GM12878 (cell line): Measurements from ENCODE around the gene NDN. TPM values are rescaled to one million over a fixed set of nuclear protein-coding genes. Genes with fewer than 3 reads are reported as not detected.
"Not testable (repeated sequence)": the region's sequence is repeated elsewhere in the genome, so short reads cannot be mapped to it uniquely, and the experiment has no call there.

ENCODE experiments used
- ATAC-seq: fragments of 200-7000 bp; cut with Tn5 transposase; 3 replicates; pipeline ENCODE4 v1.9.1; 2020; ENCODE audit warnings: mild to moderate bottlenecking, moderate library complexity
- BruUV-seq: library from RNA; stranded (reverse); fragments of 400-500 nt; replicated peaks from 2 replicates; lab custom pipeline; 2021; lab: Mats Ljungman, UMichigan
- CTCF ChIA-PET: fragments of 300-600 bp; sonication (Branson Sonifier 250); formaldehyde crosslinking; extraction: SDS; loops from one replicate; lab custom pipeline; 2021; ENCODE audit warnings: inconsistent platforms; lab: Yijun Ruan, JAX
- POLR2A ChIA-PET: fragments of 350-600 bp; formaldehyde crosslinking; extraction: SDS; loops from one replicate; lab custom pipeline; 2021; ENCODE audit warnings: inconsistent platforms; lab: Charles Lee
- RAD21 ChIA-PET: fragments of 300-600 bp; sonication (Branson Sonifier 250); formaldehyde crosslinking; loops from one replicate; lab custom pipeline; 2023; ENCODE audit warnings: antibody characterized with exemption; ENCODE audit not compliant: unreplicated experiment; lab: Charles Lee
- SMC1A ChIA-PET: fragments of 300-600 bp; sonication (Branson Sonifier 250); formaldehyde crosslinking; loops from one replicate; lab custom pipeline; 2023; ENCODE audit not compliant: unreplicated experiment, uncharacterized antibody; lab: Charles Lee
- DNase-seq: peaks from one replicate; pipeline ENCODE4 v3.0.0-alpha.2; 2011; ENCODE audit warnings: low read depth, low spot score
- FAIRE-seq: peaks from 3 replicates; lab custom pipeline; 2011; peaks lifted over from hg19 to GRCh38; lab: Jason Lieb, UNC
- H2AFZ ChIP-seq: 2 replicates; pipeline ENCODE4 v1.6.0; 2011; ENCODE audit warnings: low read depth, low read length, control low read depth; ENCODE audit not compliant: control insufficient read depth
- H3K27ac ChIP-seq: 2 replicates; pipeline ENCODE4 v1.5.1; 2011; ENCODE audit warnings: control low read depth; ENCODE audit not compliant: control insufficient read depth, insufficient read depth
- H3K27me3 ChIP-seq, 2 experiments: replicated peaks in 1 of 2; 2 replicates each; pipeline versions ENCODE4 v1.6.0 to v1.6.1; 2011; ENCODE audit warnings: low read length in 1 of 2; ENCODE audit not compliant: control insufficient read depth in 2 of 2, insufficient read depth in 2 of 2
- H3K36me3 ChIP-seq, 2 experiments: 2 replicates each; pipeline ENCODE4 v1.5.1; 2011; ENCODE audit warnings: low read length in 1 of 2; ENCODE audit not compliant: control insufficient read depth in 2 of 2, insufficient read depth in 2 of 2
- H3K4me1 ChIP-seq: 2 replicates; pipeline ENCODE4 v1.6.1; 2011; ENCODE audit warnings: mild to moderate bottlenecking, low read length, moderate library complexity, mixed read lengths; ENCODE audit not compliant: control insufficient read depth, insufficient read depth
- H3K4me2 ChIP-seq: 2 replicates; pipeline ENCODE4 v1.6.0; 2011; ENCODE audit warnings: control low read depth; ENCODE audit not compliant: control insufficient read depth, insufficient read depth
- H3K4me3 ChIP-seq: fragments of 200-600 bp; sonication (generic); 2 replicates; pipeline ENCODE4 v1.5.1; 2016
- H3K79me2 ChIP-seq: 2 replicates; pipeline ENCODE4 v1.6.0; 2011; ENCODE audit warnings: low read length; ENCODE audit not compliant: control insufficient read depth, insufficient read depth
- H3K9ac ChIP-seq: 2 replicates; pipeline ENCODE4 v1.8.0; 2011; ENCODE audit warnings: low read length, control low read depth, mixed read lengths; ENCODE audit not compliant: control insufficient read depth, insufficient read depth
- H3K9me3 ChIP-seq: replicated peaks from 3 replicates; pipeline ENCODE4 v1.5.1; 2011; ENCODE audit warnings: mild to moderate bottlenecking, low read length; ENCODE audit not compliant: control insufficient read depth, insufficient read depth
- H4K20me1 ChIP-seq: 2 replicates; pipeline ENCODE4 v1.6.0; 2011; ENCODE audit not compliant: control insufficient read depth, insufficient read depth
- WGBS: methylation state at CpG from one replicate; pipeline ENCODE4 v1.1.6; 2016; ENCODE audit warnings: low lambda C conversion rate; ENCODE audit not compliant: insufficient replicate concordance, insufficient coverage; ENCODE audit errors: missing lambda C conversion rate; 5-methylcytosine and 5-hydroxymethylcytosine counted together
- in situ Hi-C: fragments of 300-500 bp; cut with MboI; formaldehyde crosslinking; loops from 9 replicates; pipeline ENCODE4 v1.14.3; 2018; ENCODE audit warnings: mixed read lengths
- intact Hi-C: fragments of 100-400 bp; cut with micrococcal nuclease; formaldehyde crosslinking; loops from one replicate; pipeline ENCODE4 v1.14.2; 2022; ENCODE audit not compliant: unreplicated experiment
- polyA plus RNA-seq, 11 experiments: library from polyadenylated mRNA; depleted of rRNA in 4 of 11; unstranded in 6 of 11; stranded (reverse) in 5 of 11; fragments of >200 nt; fragmentation: Nextera tagmentation in 4 of 11; fragmentation: Illumina TruSeq in 1 of 11; extraction: Ambion mirVana in 4 of 11; extraction: Trizol in 1 of 11; gene quantifications; 1 replicate in 1 of 11; 2 replicates in 10 of 11; pipeline versions ENCODE4 v1.2.1 to v1.2.3, GENCODE V29; 2011 to 2016; ENCODE audit warnings: inconsistent platforms in 2 of 11, missing spikeins in 2 of 11, low read depth in 1 of 11
- total RNA-seq, 4 experiments: library from RNA; depleted of rRNA in 3 of 4; stranded (reverse); fragments of >200 nt in 3 of 4; fragmentation: Illumina TruSeq in 1 of 4; extraction: Trizol in 1 of 4; gene quantifications; 2 replicates each; pipeline versions ENCODE4 v1.2.1 to v1.2.3, GENCODE V29; 2013 to 2021
- TF ChIP-seq, protein P1 (sequence below): IDR thresholded peaks from 2 replicates; pipeline ENCODE4 v1.6.1; 2012; ENCODE audit warnings: mild to moderate bottlenecking, low read depth, low read length

NDN gene
- total and polyA plus RNA-seq, 10 of the 15 experiments (the other 5 are each of a cell fraction or from before 2014, with no cell fraction given): 0.10 to 0.13 TPM; not detected in 8

DNA sequence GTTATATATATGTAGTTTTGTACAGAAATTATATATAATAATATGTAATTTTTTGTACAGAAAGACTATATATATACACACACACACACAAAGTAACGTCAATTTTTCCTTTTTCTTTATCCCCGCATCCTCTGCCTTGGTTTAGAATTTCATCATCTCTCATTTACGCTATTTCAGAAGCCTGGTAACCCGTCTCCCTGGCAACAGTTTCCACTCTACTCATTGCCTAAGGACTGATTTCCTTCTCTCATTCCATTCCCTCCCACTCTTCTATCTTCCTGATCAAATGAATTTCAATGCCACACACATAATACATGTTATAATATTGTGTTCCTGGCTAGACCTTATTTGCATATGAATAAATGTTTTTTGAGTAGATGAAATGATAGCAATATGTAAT, 47.8 kb upstream of the NDN start (continued):
- TF ChIP-seq, protein P1, sequence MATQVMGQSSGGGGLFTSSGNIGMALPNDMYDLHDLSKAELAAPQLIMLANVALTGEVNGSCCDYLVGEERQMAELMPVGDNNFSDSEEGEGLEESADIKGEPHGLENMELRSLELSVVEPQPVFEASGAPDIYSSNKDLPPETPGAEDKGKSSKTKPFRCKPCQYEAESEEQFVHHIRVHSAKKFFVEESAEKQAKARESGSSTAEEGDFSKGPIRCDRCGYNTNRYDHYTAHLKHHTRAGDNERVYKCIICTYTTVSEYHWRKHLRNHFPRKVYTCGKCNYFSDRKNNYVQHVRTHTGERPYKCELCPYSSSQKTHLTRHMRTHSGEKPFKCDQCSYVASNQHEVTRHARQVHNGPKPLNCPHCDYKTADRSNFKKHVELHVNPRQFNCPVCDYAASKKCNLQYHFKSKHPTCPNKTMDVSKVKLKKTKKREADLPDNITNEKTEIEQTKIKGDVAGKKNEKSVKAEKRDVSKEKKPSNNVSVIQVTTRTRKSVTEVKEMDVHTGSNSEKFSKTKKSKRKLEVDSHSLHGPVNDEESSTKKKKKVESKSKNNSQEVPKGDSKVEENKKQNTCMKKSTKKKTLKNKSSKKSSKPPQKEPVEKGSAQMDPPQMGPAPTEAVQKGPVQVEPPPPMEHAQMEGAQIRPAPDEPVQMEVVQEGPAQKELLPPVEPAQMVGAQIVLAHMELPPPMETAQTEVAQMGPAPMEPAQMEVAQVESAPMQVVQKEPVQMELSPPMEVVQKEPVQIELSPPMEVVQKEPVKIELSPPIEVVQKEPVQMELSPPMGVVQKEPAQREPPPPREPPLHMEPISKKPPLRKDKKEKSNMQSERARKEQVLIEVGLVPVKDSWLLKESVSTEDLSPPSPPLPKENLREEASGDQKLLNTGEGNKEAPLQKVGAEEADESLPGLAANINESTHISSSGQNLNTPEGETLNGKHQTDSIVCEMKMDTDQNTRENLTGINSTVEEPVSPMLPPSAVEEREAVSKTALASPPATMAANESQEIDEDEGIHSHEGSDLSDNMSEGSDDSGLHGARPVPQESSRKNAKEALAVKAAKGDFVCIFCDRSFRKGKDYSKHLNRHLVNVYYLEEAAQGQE: no peak

DNA sequence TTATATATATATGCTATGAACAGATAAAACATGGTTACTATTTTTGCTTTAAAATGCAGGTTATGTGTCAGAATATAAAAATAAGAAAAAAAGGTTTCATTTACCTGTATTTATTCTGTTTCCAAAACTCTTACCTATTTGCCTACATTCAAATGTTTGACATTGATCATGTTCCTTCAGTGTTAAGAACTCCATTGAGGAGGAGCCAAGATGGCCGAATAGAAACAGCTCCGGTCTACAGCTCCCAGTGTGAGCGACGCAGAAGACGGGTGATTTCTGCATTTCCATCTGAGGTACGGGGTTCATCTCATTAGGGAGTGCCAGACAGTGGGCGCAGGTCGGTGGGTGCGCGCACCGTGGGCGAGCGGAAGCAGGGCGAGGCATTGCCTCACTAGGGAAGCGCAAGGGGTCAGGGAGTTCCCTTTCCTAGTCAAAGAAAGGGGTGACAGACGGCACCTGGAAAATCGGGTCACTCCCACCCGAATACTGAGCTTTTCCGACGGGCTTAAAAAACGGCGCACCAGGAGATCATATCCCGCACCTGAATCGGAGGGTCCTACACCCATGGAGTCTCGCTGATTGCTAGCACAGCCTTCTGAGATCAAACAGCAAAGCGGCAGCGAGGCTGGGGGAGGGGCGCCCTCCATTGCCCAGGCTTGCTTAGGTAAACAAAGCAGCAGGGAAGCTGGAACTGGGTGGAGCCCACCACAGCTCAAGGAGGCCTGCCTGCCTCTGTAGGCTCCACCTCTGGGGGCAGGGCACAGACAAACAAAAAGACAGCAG, 27.0 kb upstream of the NDN start:
- ATAC-seq, H3K79me2 ChIP-seq, CTCF ChIA-PET, RAD21 ChIA-PET, intact Hi-C loops, H2AFZ ChIP-seq, H4K20me1 ChIP-seq, H3K36me3 ChIP-seq, H3K9ac ChIP-seq, H3K4me1 ChIP-seq, SMC1A ChIA-PET, H3K4me3 ChIP-seq, H3K27ac ChIP-seq, POLR2A ChIA-PET, H3K9me3 ChIP-seq, H3K4me2 ChIP-seq, in situ Hi-C loops, FAIRE-seq, H3K27me3 ChIP-seq, BruUV-seq, DNase-seq: not testable (repeated sequence)
- WGBS: 55% methylated on average over 28 of the region's 28 CpGs
